HG03520 (cell line): ENCODE results near the gene LRMDA.

ENCODE experiments used
- ATAC-seq: cut with Tn5 transposase; IDR thresholded peaks from one replicate; pipeline ENCODE4 v1.9.1; 2021; ENCODE audit warnings: mild to moderate bottlenecking, moderate library complexity; ENCODE audit not compliant: unreplicated experiment

LRMDA gene

DNA sequence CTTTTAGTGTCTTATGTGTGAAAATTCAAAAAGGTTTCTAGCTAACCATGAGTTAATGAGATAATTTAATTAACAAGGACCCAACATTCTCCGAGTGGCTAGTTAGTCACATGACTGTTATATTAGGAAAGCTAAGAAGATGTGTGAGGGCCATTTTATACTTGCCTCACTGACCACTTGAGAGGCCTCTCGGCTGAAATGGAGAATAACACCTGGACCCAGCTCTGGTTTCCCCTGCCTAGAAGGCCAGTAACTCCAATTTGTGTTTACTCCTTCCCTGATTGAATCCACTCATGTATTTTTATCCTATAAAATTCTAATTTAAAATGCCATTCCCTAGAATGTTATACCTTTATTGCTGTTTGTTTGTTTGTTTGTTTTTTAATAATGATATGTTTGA lies 1115.0 kb downstream of the LRMDA start:
- no peak for ATAC-seq

DNA sequence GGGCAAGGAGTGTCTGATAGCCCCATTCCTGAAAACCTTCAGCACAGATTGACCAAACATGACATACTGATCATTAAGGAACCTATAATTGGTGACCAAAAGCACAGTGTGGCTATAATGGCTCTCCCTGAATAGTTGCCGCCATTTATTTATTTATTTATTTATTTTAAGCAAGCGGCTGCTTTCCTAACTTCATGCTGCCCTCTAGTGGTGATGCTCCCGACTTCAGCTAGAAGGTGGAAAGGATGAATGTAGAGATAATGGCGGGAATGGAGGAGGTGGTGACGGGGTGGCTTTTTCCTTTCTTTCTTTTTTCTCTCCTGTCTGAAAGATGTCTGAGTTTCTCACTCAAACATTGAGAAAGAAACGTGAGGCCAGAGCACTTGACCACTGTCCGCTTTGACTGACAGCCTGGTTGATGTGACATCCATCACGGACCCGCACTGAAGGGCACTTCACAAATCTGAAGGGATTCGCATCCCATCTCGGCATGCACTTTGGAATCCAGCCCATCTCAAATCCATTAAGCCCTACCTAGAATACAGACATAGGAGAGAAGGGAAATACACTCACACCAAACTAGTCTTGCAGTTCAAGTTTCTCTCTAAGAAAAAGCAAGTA lies 1116.0 kb downstream of the LRMDA start:
- peak; percentile 66 for ATAC-seq

DNA sequence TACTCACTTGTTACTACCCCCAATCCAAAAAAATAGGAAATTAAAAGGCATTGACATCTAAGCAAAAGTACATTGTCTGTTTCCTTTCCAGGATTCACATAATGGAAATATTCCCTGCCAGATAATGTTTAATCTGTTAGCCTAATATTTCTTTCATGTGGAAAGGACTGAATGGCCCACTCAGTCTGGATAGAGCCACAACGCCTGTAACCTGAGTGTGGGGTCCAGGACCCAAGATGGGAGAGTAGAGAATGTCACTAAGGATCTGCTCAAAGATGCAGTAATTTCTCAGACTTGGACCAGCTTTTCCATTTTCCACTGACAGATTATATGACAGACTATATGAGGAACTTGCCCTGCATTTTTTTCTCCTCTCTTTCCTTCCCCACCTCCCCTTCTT lies 1117.3 kb downstream of the LRMDA start:
- ATAC-seq, result no peak

DNA sequence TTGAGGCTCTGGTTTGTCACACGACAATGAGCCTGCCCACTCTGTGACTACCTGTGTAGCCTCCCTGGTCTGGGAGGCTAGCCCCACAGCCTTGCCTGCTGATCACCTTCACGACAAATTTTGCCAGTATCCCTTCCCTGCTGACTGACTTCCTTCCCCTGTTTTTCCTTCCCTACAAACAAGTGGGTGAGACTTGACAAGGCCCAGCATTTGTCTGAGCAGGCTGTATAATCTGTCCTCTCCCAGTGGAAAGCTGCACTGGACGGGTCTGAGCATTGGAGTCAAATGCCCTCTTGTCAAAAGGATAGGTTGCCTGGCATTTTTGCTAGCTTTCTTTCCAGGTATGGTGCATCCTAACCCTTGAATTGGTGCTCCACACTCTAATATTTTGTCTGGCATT lies 1117.7 kb downstream of the LRMDA start:
- no peak for ATAC-seq

DNA sequence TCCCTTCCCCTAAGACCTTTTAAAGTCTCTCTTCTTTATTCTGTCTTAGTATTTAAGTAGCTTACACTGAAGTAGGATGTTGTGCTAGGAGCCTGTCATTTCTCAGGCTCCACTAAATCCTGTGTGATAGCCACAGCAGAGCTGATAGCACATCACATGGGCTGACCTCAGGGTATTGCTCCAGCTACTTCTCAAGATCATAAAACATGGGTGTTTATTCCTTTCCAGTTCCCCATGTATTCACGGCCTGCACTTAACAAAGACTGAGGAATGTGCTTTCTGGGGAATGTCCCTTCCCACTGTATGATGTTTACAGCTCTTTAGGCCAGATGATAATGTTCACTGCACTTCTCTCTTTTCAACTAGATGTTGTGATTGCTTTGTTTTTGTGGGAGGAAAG lies 1119.4 kb downstream of the LRMDA start:
- ATAC-seq, result no peak

DNA sequence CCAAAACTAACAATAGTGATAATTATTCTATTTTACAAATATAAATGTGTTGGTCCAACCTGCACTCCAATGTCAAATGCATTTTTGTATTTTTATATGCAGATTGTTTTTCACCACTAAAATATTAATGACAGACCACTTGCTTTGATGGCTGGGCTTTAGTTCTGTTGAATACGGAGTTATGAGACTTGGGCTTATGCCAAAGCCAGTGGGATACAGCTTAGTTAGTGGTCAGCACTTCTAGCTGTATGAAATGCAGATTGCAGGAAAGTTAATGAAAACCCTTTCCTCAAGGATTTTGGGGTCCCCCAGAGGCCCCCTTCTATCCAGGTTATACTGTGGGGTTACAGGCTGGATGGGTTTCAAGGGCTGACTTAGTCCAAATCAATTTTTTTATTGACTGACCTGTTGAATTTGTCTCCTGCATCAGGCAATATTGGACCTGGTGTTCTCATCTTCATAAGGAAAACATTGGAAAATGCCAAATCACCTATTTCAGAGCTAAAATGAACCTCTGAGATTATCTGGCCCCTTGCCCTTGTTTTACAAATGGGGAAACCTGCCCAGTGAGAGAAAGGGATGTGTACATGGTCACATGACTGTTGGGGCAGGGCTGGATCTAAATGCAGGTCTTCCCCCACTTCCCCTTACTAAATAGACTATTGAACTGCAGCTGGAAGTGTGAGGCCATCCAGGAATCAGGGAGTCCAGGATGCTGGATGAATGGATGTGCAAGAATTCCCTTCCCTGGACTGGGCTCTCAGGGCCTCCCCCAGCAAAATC lies 1120.9 kb downstream of the LRMDA start:
- no peak for ATAC-seq

DNA sequence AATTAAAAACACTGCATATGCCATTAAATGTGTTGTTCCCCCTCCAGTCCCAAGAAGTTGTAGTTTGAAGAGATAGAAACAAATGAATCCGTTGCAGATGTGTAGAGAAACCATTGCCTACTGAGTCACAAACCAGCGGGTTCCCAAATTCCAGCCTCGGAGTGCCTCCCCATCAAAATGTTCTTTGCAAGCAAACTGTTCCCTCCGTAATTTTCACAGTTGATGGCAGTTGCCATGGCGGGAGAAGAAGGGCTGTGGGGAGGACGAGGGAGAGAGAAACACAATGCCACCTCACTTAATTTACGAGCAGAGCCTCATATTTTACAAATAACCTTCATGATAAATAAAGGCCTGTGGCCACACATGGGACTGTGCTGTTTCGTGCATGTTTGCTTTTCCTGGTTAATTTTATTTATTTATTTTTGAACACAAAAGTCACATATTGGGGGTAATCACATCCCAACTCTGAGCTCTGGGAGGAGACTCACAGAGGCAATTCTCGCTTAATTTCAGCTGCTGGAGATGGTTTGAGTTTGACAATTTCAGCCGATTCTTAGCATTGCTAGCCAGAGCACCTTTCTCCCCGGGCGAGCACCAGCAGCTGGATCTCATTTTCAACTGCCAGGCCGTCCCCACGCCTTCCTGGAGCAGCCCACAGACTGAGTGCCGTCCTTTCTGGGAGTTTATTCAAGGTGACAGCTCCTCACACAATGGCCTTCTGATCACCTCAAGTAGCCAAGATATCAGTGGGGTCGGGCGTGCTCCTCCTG lies 1122.0 kb downstream of the LRMDA start:
- no peak for ATAC-seq

DNA sequence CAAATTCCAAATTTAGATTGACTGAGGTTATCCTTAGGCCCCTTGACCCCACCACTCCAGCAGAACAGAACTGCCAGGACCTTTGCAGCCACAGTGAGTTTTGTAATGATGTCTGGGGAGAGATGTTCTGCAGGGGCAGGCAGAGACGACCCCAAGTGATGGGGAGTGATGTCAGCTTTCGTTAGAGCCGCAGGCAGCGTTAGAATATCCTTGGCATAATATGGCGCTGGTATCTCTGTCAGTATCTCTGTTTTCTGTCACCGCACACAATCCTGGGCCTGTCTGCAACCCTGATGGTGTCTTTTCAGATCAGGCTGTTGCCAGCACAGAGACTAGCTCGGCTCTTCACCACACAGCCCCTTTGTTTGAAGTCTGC lies 1122.6 kb downstream of the LRMDA start:
- no peak for ATAC-seq

DNA sequence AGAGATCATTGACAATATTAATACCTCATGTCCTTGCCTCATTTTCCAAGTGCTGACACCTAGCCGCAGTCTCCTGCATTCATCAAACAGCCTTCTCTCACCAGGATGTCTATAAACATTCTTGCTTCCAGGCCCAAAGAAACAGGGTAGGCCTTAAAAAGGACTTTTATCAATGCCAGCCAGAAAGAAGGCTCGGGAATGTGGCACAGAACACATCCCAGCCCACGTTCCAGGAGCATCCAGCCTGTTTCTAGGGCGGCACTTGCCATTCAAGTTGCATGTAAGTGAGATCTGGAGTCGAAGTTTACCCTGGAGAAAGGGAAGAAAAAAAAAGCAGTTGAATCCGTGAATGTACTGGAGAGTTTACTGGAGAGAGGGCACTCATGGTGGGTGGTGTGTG lies 1123.1 kb downstream of the LRMDA start:
- no peak for ATAC-seq

DNA sequence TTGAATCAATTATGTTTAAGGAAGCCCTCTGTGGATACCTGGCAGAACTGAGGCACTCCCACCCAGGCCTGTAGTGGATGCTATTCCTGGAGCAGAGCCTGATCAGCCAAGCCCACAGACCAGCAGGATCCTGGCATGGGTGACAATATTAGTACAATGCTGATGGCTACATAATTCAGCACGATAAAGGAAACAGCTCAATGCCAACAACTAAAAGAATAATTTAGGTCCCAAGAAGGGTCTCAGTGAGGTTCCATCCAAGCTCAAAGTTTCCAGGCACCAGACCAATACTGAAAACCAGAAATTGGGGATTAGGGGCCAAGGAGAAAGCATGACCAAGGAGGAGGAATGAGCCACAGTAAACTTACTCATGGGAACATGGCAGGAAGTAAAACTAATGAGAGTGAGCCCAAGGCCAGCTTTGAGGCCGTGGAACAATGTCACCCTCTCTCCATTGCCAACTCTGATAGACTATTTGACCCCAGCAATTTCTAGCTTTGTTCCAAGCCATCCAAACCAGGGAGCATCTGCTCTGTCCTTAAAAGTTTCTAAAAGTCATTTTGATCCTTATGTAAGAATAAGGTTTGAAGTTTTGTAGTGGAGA lies 1123.7 kb downstream of the LRMDA start:
- ATAC-seq, result no peak

DNA sequence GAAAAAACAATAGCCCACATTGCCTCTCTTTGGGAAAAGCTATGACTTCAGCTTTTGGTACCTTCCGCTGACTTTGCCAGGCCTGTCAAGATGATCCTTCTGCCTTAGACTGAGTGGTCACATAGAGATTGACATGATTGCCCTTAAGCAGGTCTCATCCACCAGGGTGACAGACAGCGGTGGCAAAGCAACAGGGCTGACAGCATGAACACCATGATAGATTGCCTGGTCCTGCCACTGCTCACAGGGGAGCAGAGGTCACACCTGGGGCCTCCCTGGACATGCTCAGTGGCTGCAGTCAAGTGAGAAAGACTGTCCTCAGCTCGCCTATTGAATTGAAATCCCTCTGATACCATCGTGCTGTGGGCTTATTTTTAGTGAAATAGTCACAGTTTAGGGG lies 1125.9 kb downstream of the LRMDA start:
- no peak for ATAC-seq

DNA sequence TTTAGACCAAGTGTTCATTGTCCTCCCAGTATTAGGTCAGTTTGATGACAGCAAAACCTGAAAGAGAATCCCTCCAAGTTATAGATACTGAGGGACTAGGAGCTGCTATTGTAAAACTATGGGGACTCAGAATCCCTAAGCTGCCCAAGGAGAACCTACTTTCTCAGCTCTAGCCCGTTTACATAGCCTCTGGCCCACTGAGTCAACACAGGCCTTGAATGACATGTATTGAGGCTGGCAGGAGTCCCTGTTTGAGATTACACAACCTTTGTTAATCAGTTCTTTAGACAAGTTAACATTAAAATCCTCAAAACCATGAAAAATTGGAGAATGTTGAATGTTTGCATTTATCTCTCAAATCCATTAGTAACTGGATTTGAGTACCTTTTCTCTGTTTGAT lies 1127.2 kb downstream of the LRMDA start:
- no peak for ATAC-seq

DNA sequence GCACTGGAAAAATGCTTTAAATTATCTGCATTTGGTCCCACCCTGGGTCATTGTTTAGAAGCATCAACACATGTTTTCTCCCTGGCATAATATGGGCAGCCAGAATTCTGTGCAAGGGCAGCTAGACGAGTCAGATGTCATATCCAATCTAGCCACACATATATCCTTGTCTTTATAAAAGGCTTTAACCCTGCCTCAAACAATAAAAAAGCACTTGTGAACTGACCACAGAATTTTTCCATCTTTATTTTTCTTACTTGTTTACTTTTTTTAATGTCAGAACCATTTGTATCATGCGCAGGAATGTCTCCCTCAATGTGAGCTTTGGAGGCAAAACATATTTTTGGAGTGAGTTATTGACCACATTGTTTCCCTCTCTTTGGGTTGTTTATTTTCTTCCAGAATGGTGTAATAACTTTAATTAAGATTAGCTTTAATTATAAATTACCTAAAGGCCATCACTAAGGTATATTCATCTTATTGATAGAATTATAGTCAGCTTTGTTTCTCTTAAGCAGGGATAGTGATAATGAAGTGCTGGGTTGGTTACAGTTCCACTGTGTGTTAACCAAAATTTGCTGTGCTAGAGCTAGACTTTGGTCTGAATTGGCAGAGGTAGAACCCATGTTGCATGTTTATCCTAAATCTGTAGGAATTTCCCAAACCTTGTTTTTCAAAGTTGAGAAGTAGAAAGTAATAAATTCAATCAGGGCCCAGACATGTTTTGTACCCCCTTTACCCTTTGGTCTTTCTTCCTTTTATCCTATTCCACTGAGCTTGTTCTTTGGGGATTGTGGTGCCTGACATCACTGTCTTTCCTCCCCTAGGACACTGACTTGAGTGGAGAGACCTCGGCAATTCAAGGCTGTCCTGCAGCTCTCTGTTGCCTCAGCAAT lies 1127.8 kb downstream of the LRMDA start:
- no peak for ATAC-seq

DNA sequence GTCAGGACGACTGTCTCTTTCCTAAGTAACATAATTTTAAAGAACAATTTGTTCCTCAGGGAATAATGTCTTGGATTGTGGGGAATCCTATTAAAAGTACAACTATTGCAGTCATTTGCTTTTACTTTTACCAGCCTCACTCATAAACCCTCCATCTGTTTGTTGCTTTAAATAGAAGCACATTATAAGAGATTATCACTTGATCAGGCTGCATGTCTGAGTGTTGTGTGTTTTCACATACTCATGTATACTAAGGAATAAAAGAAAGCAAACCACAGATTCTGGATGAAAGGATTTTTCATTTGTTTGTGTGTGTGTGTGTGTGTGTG lies 1128.4 kb downstream of the LRMDA start:
- no peak for ATAC-seq

DNA sequence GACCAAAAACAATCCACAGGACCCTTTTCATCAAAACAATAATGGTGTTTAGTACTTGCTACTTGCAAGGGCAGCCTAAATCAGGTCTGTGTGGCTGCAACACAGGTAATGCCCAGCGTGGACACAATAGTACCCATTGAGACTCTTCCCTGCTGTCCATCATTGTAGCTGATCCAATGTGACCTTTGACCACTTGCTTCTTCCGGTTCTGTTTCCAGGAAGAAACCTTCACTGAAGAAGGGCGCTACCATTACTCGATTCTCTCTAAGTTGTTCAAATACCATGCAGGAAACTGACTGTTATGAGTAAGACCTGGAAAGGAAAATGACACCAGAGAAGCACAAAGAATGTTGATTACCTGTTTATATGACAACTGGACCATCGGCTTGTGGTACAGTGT lies 1128.9 kb downstream of the LRMDA start:
- no peak for ATAC-seq

DNA sequence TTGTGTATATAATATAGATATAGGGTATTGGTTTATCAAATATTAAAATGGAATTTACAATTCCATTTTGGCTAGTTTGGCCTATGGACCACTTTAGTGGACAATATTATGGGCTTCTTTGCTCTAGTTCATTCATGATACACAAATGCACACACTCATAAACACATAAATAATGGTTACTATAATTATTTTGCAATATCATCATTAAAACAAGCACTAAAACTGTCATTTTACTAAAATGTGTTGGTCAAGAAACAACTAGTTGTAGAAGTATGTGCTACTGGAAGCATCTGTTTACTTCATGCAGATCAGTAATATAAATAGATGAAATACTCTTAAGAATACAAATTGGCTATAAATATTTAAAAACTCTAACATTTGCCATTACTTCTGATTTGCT lies 1131.9 kb downstream of the LRMDA start:
- ATAC-seq, result no peak

DNA sequence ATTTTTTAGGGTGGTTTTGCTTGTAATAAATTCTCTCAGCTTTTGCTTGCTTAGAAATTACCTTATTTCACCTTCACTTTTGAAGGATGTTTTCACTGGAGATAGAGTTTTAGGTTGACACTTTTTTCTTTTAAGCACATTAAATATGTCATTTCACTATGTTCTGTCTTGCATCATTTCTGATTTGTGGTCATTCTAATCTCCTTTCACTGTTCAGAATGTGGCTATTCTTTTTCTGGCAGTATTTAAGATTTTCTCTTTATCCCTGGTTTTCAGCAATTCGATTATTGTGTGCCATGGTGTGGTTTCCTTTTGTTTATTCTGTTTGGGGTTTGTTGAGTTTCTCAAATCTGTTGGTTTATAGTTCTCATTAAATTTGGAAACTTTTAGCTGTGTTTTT lies 1140.6 kb downstream of the LRMDA start:
- no peak for ATAC-seq

DNA sequence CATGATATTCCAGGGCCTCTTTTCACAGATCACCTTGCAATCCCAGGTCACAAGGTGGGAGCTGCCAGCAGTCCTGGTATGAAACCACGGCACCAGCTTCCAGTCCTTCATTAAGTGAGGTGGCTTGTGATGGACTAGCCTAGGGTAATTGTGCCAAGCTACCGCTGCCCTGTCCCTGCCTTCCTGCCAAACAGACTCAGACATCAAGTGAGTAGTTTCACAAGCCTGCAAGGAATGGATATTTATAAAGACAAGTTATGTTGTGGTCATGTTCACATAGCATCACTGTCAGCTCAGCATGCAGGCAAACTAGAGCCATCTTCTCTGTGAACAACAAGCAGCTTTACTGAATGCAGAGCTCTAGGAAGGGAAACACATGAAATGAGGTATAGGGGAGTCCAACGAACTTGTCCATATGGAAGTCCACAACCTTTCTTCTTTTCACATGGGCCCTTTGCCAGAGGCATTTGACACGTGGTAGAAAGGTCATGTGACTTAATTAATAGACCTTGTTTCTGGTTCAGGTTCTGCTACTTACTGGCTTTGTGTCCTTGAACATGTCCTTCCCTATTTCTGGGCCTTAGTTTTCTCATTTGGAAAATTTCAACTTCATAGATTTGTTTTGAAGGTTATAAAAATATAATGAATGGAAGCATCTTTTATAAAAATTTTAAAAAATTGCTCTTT lies 1145.0 kb downstream of the LRMDA start:
- ATAC-seq, result no peak

DNA sequence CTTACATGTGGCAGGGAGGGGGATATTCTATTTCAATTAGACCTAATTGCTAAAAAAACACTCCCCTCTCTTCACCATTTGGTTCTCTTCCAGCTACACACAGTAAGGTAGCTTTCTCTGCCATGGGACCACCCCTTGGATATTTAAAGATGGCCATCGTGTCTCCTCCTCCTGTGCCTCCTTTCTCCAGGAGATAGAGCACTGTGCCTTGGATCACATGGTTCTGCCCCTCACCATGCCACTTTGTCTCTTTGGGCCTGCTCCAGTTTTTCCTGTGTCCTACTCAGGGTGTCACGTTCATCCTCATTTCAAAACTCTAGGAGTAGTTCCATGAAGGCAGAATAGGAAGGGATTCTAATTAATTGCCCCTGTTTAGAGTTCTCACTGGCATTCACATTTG lies 1146.0 kb downstream of the LRMDA start:
- no peak for ATAC-seq

DNA sequence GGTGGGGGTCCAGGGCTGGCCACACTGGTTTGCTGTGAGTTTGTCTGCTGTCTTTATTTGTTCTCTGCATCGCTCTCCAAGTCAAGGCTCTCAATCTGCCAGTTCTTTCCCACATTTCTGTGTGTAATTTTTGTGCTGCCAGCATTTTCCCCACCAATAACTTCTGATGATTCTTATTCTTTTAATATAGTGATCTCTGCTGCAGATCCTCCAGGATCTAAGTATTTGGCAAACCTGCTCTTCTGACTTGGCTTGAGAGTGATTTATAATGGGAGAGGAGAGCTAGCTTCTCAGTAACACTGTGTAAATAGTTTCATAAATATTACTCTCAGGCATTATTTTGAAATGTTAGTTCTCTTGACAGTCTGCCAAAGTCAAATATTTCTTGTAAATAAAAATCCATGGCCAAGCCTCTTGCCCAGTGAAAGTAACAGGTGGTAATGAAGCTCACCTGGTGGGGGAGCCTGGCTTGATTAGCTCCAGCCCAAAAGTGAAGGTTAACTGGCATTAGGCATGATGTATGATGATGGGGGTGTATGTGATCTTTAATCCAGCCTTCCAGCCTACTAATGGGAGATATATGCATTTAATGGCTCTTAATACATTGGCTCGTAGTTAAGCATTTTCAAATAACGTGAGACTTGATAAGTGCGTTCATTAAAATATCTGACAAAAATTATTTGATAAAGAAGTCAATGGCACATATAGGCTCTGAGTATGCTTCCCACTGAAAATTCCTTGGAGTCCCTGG lies 1150.3 kb downstream of the LRMDA start:
- no peak for ATAC-seq
